Stimulated activated memory B cell treated with anti-CD40 and anti-IgM and Interleukin-4, amounts not matched to agents 10 μg/mL and 1 μg/mL and 100 μg/mL, for 72 hours (primary cell): ENCODE data around the gene BORCS6.

Experiments
- ATAC-seq: fragments of 150-1000 bp; cut with Tn5 transposase; 2 replicates; pipeline ENCODE4 v1.10.0; 2021
- H3K27ac Mint-ChIP-seq: one replicate; pipeline ENCODE4 v1.8.0; 2022; ENCODE audit warnings: mild to moderate bottlenecking, mixed read lengths
- H3K27me3 Mint-ChIP-seq: one replicate; pipeline ENCODE4 v1.8.0; 2022; ENCODE audit warnings: mixed read lengths
- H3K36me3 Mint-ChIP-seq: one replicate; pipeline ENCODE4 v1.8.0; 2022; ENCODE audit warnings: mixed read lengths
- H3K4me1 Mint-ChIP-seq: one replicate; pipeline ENCODE4 v1.8.0; 2022; ENCODE audit warnings: mixed read lengths
- H3K4me3 Mint-ChIP-seq: one replicate; pipeline ENCODE4 v1.8.0; 2022; ENCODE audit warnings: mild to moderate bottlenecking, moderate library complexity, mixed read lengths
- H3K9me3 Mint-ChIP-seq: one replicate; pipeline ENCODE4 v1.8.0; 2022; ENCODE audit warnings: mixed read lengths

BORCS6 gene

DNA sequence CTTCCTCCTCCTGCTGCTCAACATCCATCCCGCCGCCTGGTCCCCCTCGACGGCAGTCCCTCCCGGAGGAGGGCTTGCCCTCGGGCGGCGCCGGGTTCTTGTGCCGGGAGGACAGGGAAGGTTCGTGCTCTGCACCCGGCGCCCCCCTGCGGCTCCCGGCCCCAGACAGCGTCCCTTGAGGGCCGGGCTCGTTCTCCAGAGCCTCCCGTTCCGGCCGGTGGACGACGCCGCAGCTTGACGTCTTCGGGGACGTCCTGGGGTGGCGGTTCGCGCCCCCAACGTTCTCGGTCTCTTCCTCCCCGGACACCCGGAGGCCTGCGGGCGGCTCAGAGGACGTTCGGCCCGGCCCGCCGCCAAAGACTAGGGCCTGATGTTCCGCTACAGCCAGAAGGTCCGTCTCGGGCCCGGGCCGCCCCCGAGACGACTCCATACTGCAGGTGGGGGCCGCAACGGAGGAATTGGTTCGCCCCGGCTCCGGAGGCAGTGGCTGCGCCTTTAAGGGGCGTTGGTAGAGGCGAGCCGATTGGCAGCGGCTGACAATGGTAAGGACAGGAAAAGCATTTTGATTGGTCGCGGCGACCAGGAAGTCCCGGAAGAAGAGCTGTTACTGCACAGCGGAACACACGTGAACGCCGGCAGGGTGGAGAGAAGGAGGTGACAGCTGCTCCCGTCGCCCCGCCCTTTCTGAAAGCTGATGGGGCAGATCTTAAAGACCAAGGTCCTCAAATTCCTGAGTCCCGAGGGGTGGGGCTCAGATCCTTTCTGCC, at the start of gene BORCS6:
BORCS6 (minus strand) TSS at position 470 of the 767 bp plus-strand sequence; CDS start at position 430, 40 bp downstream.
- H3K27ac Mint-ChIP-seq = no peak within 1 kb of the TSS

DNA sequence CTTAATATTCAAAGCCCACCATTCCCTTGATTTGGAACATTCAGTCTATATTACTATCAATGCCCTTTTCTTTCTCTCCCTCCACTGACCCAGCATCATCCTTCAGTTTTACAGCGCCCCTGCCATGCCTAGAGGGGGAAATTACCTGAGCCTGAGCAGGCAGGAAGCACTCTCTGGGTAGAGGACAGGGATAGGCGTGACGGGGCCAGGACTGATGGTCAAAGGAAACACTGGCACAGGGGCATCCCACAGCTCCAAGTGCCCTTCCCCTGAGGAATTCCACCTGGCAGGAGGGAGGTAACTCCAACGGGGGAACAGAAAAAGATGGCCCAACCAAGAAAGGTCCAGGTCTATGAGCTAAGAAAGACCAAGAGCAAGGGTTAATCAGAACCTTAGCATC, 47.9 kb upstream of the BORCS6 start:
- Mint-ChIP-seq H3K27me3 (no peaks in the 10 kb centered on the region), H3K27ac (no peak overlapping the region), H3K36me3 (peaks cover 61% of the 10 kb centered on the region)

More for the DNA sequence above, at the start of gene BORCS6:
- Mint-ChIP-seq H3K4me3 (no peak within 1 kb of the TSS), H3K27me3 (no peaks in the 10 kb centered on the region), H3K4me1 (peaks cover 6% of the 10 kb centered on the region), H3K9me3 (no peaks in the 10 kb centered on the region), H3K36me3 (no peaks in the 10 kb centered on the region)
- ATAC-seq = peak; percentile 87

DNA sequence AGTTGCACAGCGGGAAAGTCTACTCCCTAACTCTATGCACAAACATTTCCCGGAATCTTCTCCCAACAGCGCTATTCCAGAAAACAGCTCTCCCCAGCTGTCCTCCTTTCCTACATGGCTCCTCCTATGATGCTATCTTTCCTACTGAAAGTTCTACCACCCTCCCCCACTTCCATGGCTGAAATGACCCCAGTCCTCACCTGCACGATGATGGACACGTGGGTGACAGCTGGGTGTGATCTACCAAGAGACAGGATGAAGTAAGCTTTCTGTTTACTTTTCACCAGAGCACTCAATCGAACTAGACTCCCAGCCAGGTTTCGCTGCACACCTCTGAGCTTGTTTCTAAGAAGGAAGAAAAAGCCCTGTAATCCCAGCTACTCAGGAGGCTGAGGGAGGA, 47.2 kb upstream of the BORCS6 start:
- no peak overlapping the region for H3K4me3 Mint-ChIP-seq
- H3K36me3 Mint-ChIP-seq = peaks cover 68% of the 10 kb centered on the region
- H3K4me1 Mint-ChIP-seq = peaks cover 15% of the 10 kb centered on the region
- no peaks in the 10 kb centered on the region for H3K27me3 Mint-ChIP-seq
- ATAC-seq = no peak
- no peaks in the 10 kb centered on the region for H3K9me3 Mint-ChIP-seq
- no peak overlapping the region for H3K27ac Mint-ChIP-seq

More for the DNA sequence above, 47.9 kb upstream of the BORCS6 start:
- Mint-ChIP-seq H3K9me3 (no peaks in the 10 kb centered on the region), H3K4me3 (no peak overlapping the region), H3K4me1 (peaks cover 18% of the 10 kb centered on the region)
- no peak for ATAC-seq

DNA sequence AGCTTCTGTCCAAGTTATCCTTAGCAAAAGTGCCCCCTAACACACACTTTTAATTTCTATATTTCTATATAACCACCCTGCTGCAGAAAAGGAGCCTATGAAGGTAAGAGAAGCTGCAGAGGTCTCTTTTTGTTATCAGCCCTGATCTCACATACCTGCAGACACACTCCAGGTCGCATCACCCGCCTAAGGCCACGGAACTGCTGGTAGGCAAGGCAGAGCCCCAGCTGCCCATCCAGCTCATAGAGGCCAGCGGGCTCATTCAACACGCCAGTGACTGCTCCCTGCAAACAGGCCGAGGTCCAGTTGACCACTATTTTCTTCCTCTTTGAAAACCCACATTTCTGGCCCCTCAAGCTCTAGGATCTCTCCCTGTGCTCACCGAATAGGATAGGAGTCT, 45.7 kb upstream of the BORCS6 start:
- Mint-ChIP-seq H3K4me1 (peaks cover 15% of the 10 kb centered on the region), H3K27me3 (no peaks in the 10 kb centered on the region), H3K36me3 (peaks cover 83% of the 10 kb centered on the region), H3K9me3 (no peaks in the 10 kb centered on the region), H3K4me3 (no peak overlapping the region), H3K27ac (no peak overlapping the region)
- no peak for ATAC-seq

DNA sequence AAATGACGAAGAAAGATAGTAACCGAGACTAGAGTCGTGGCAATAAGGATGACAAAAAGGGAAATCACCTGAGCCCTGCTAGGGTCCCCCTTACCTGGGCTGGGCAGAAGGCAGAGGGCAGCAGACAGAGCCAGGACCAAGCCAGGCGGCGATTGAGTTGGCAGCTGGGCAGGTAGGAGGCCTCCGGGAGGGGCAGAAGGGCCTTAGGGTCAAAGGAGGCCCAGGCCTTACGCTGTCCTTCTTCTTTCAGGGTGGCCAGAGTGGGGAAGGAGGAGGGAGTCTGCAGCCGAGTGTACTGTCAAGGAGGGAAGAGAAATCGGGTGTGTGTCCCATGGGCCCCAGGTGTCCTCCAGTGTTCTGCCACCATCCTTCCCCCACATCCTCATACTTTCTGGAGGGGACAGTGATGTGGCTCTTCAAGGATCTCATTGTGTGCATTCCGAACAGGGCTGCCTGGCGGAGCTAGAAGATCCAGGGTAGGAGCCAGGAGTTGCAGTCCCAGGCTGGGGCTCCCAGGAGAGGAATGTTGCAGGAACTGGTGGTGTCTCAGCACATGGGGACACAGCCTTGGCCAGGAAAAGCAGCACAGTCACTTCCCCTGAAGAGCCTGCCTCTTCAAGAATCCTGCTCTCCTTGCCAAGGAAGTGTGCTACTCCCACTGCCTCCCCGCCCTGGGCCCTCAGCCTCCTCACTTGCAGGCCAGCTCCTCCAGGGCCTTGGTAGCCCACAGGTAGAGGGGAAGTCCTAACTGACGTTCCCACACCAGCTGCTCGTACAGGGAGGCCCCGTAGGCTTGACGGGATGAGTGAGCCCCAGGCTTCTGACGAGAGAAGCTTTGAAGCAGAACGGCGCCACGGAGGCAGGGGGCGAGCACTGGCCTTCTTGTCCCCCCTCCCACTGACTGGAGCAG, 44.6 kb upstream of the BORCS6 start:
- Mint-ChIP-seq H3K36me3 (peaks cover 83% of the 10 kb centered on the region), H3K4me3 (no peak overlapping the region), H3K4me1 (peaks cover 15% of the 10 kb centered on the region), H3K27me3 (no peaks in the 10 kb centered on the region), H3K27ac (peak overlapping the region; percentile 47), H3K9me3 (no peaks in the 10 kb centered on the region)
- no peak for ATAC-seq

DNA sequence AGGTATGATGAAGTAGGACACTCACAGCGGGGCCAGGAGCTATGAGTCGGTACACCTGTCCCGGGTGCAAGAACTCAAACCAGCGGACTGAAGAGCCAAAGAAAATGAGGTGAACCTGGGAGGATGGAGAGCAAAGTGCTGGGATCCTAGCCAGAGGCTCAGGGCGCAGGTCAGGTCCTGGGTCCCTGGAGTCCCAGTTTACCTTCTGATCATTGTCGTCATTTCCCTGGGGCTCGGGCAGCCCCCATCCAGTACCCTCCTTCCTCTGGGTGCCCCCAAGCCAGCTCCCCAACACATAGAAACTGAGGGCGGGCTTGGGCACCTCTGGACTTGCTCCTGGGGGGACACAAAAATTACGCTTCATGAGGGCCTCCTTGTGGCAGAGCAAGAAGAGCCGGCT, 41.7 kb upstream of the BORCS6 start:
- Mint-ChIP-seq H3K4me3 (no peak overlapping the region), H3K9me3 (no peaks in the 10 kb centered on the region), H3K27me3 (no peaks in the 10 kb centered on the region), H3K27ac (no peak overlapping the region), H3K36me3 (peaks cover 92% of the 10 kb centered on the region), H3K4me1 (peaks cover 17% of the 10 kb centered on the region)
- no peak for ATAC-seq

DNA sequence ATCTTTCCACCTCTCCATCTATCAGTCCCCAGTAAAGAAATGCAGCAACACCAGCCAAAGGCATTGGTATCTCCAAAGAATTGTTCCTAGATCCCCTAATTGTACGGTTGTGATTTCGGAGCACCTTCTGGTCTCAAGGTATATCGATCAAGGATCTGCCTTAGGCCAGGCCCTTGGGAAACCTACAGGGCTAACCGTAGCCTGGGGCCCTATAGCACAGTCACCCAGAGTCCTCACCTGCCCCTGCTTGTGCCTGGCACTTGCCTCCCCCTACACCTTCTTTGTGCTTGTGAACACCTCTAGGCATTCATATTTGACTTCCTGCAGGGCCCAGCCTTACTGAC, 37.2 kb upstream of the BORCS6 start:
- ATAC-seq = no peak
- Mint-ChIP-seq H3K27me3 (no peaks in the 10 kb centered on the region), H3K4me1 (peaks cover 40% of the 10 kb centered on the region), H3K9me3 (no peaks in the 10 kb centered on the region), H3K27ac (peak overlapping the region; percentile 20), H3K4me3 (peak overlapping the region; percentile 6), H3K36me3 (peaks cover 56% of the 10 kb centered on the region)

DNA sequence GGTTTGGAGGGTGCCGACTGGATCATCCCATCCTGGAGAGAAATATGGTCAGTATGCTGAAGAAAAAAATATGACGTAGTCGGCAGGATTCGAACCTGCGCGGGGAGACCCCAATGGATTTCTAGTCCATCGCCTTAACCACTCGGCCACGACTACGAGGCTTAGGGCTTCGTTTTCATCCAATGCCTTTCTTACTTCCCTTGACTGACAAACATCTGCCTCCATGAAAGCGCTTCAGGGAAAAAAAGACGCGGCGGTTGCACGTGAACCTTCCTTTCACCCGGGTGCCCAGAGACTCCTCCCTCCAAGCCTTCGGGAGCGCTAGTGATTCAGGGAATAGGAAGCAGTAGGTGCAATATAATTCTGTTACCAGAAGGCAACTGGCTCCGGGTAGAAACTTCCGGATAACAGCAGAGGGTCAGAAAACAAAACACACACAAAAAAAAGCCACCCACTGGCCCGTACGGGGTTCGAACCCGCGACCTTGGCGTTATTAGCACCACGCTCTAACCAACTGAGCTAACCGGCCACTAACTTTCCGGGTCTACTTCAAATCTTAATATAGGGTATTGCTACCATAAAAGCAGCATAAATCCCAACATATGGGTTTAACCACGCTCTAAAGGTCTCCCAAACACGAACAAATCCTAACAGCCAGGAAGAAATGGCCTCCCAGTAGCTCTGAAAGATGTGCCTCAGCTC, 36.7 kb upstream of the BORCS6 start:
- ATAC-seq = no peak
- H3K27ac Mint-ChIP-seq = peak overlapping the region; percentile 20
- H3K4me3 Mint-ChIP-seq = peak overlapping the region; percentile 6
- no peaks in the 10 kb centered on the region for H3K27me3 Mint-ChIP-seq
- no peaks in the 10 kb centered on the region for H3K9me3 Mint-ChIP-seq
- H3K36me3 Mint-ChIP-seq = peaks cover 51% of the 10 kb centered on the region
- H3K4me1 Mint-ChIP-seq = peaks cover 40% of the 10 kb centered on the region

DNA sequence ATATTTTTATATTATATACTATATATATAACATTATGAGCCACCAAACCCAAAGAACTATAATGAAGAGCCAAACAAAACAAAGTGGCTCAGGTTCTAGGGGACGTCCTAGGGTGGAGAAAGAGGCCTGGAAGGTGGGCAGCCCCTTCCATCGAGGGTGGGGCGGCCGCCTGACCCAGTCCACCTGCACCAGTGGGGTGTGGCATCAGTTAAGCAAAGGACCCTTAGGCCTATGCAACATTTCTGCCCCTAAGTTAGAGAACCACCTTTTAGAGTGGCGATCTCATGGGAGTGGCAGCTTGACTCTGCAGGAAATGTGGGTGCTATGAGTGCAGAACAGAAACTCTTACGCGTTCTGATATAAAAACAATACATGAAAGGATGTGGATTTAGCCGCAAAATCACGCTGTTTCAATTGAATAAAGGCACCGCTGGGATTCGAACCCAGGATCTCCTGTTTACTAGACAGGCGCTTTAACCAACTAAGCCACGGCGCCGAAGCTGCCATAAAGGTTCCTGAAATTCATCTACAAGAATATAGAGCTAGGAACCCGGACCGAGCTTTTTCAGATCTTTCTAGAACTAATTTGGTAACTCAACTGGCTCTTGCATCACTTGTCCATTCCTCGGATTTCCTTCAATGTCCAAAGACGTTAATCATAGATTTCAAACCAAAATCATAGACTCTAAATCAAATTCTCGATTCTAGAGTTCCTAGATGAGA, 36.0 kb upstream of the BORCS6 start:
- no peaks in the 10 kb centered on the region for H3K27me3 Mint-ChIP-seq
- peak overlapping the region; percentile 6 for H3K4me3 Mint-ChIP-seq
- ATAC-seq = no peak
- peak overlapping the region; percentile 20 for H3K27ac Mint-ChIP-seq
- no peaks in the 10 kb centered on the region for H3K9me3 Mint-ChIP-seq
- peaks cover 44% of the 10 kb centered on the region for H3K36me3 Mint-ChIP-seq
- peaks cover 47% of the 10 kb centered on the region for H3K4me1 Mint-ChIP-seq

DNA sequence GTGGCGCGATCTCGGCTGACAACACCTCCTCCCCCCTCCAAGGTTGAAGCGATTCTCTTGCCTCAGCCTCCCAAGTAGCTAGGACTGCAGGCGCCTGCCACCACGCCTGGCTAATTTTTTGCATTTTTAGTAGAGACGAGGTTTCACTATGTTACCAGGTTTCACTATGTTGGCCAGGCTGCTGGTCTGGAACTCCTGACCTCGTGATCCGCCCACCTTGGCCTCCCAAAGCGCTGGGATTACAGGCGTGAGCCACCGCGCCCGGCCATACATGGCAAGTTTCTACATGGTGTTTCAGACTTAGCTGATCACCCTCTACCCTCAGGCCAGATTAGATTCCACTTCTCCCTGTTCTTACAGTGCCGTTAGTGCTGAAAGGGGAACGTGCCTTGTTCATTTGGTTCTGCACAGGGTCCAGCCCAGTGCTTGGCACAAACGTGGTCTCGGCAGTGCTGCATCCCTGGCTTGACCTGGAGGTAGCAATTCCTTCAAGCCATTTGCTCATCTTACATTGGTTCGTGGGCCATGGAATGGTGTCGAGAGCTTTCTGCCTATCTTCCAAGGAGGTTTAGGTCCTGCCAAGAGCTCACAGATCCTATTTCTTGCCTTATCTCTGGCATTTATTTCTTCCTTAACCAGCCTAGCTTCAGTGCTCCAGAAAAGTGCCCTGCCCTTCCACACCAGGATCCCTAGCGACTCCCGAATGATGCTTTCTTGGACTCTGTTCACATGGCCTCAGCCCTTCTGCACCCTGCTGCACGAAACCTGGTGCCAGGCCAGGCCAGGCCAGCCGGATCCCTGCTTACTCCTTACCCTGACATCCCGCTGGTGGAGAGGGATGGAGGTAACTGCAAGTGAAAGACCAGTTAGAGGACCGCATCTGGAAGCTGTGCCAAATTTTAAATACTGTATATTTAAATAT, 35.2 kb upstream of the BORCS6 start:
- H3K9me3 Mint-ChIP-seq = no peaks in the 10 kb centered on the region
- H3K4me3 Mint-ChIP-seq = peak overlapping the region; percentile 51
- H3K4me1 Mint-ChIP-seq = peaks cover 52% of the 10 kb centered on the region
- no peak for ATAC-seq
- H3K27ac Mint-ChIP-seq = peak overlapping the region; percentile 98
- no peaks in the 10 kb centered on the region for H3K27me3 Mint-ChIP-seq
- peaks cover 37% of the 10 kb centered on the region for H3K36me3 Mint-ChIP-seq

DNA sequence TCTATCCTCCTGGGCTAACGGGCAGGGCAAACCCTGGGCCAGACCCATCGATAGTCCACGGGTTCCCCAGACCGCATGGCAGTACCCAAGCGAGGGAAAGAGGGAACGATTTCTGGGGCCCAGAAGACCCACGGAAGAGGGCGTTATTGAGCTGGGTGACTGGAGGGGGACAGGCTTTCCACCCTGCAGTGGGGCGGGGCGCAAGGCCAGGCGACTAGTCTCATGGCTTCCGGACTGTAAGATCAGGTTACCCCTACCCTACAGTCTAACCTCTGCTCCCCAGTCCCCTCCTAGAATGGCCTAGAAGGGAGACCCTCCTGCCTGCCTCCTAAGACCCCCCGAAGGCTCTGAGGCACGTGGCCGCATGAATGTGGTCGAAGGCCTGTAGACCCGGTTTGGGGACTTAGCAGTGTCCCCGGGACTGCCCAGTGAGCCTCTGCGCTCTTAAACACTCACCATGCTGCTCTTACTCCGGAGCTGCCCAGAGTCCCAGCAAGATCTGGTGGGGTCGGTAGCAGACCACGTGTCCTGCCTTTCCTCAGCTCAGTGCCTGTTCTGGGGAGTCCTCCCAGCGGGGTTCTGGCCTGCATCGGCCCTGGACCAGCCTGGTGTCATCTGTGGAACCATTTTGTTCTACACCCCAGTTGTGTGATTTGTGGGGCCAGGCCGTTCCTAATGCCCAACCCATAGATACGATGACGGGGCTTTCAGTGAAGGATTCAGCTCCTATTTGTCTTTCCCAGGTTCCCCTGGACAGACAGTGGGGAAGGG, 33.6 kb upstream of the BORCS6 start:
- H3K4me1 Mint-ChIP-seq = peaks cover 58% of the 10 kb centered on the region
- H3K27me3 Mint-ChIP-seq = no peaks in the 10 kb centered on the region
- H3K4me3 Mint-ChIP-seq = peak overlapping the region; percentile 98
- peaks cover 23% of the 10 kb centered on the region for H3K36me3 Mint-ChIP-seq
- ATAC-seq = peak; percentile 37
- peak overlapping the region; percentile 98 for H3K27ac Mint-ChIP-seq
- H3K9me3 Mint-ChIP-seq = no peaks in the 10 kb centered on the region

DNA sequence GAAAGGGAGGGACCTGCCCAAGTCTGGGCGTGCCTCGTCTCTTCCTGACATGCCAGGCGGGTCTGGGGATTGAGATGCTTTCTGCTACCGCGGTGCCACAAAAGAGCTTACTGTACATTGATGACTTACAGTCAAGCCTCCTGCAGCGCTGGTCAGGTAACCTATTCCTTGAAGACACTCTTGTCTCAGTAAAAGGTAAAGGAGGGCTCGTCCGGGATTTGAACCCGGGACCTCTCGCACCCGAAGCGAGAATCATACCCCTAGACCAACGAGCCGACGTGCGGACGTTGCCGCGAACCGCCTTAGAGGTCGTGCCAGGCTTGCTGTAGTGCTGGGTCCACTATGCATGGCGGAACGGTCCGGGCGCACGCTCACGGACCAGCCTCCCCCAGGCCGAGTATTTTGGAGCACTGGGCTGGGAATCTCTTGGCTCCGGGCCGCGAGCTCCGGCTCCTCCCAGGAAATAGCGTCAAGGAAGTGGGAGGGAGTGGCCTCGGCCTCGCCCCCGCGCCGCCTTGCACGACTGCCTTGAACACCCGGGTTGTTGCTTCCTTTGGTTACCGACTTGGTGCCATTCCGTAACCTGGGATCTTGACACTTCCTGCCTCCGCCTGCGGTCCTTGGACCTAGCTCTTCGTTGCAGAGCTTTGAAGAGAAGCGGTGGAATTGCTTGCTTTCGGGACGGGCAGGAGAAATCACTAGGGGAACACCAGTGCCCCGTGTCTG, 32.8 kb upstream of the BORCS6 start:
- peaks cover 16% of the 10 kb centered on the region for H3K36me3 Mint-ChIP-seq
- ATAC-seq = peak; percentile 79
- H3K4me3 Mint-ChIP-seq = peak overlapping the region; percentile 98
- H3K27me3 Mint-ChIP-seq = no peaks in the 10 kb centered on the region
- peaks cover 57% of the 10 kb centered on the region for H3K4me1 Mint-ChIP-seq
- peak overlapping the region; percentile 98 for H3K27ac Mint-ChIP-seq
- no peaks in the 10 kb centered on the region for H3K9me3 Mint-ChIP-seq

DNA sequence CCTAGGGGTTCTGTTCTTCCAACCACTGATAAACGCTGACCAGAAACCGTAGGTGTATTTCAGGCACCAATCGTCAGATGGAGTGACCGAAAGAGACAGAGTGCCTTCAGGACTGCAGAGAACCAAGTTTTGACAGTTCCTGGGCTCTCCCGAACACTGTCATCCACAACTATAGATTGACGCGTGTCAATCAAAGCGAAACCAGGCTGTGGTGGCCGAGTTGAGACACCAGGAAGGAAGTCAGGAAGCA, 32.3 kb upstream of the BORCS6 start:
- Mint-ChIP-seq H3K4me1 (peaks cover 52% of the 10 kb centered on the region), H3K27me3 (no peaks in the 10 kb centered on the region), H3K27ac (peak overlapping the region; percentile 98), H3K4me3 (peak overlapping the region; percentile 98), H3K9me3 (no peaks in the 10 kb centered on the region), H3K36me3 (peaks cover 11% of the 10 kb centered on the region)
- ATAC-seq = peak; percentile 68
